NCI-H1092 treated with DMSO at 0.1 percent for 48 hours (cell line): ENCODE measurements around the gene SPRED3.
"Not testable (repeated sequence)": the region's sequence is repeated elsewhere in the genome, so short reads cannot be mapped to it uniquely, and the experiment has no call there.

Experiments
- DNase-seq: peaks from one replicate; lab custom pipeline; 2025; lab: John Stamatoyannopoulos, UW

The SPRED3 gene

DNA sequence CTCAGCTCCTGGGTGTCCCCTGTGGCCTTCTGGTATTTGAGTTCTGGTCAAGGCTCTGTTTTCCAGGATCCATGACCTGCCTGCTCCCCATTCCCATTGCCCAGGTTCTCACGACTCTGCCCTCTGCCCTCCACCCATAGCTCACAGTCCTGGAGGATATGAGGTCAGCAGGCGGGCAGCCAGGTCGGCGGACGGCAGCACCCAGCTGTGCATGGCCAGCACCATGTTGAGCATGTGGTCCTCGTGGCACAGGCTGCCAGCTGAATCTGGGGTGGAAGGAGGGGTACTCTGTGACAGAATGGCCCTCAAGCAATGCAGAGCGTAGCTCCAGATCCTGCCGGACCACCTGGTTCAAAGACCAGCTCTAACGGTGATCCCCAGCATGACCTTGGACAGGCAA, 32.4 kb downstream of the SPRED3 start:
- no peak for DNase-seq

DNA sequence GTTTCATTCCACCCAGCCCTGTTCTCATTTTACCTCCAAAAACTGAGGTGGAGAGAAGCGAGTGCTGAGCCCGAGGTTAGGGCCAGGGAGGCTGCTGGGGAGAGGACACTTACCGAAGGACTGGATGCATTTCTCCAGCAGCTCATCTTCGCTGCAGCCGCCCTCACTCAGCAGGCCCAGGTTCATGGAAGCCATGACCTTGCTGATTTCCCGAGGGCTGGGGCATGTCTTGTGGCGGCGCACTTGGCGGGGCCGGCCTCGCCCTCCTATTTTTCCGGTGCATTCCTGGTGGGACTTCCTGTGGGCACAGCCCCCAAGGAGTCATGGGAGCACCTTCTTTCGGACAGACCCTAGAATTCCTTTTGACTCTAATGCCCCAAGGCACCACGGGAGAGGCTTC, 33.4 kb downstream of the SPRED3 start:
- no peak for DNase-seq

DNA sequence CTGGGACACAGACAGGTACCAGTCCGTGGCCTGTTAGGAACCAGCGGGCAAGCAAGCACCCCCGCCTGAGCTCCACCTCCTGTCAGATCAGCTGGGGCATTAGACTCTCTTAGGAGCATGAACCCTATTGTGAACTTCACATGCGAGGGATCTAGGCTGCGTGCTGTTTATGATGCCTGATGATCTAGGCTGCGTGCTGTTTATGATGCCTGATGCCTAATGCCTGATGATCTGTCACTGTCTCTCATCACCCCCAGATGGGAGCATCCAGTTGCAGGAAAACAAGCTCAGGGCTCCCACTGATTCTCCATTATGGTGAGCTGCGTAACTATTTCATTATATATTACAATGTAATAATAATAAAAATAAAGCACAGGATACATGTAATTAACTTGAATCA, 33.9 kb downstream of the SPRED3 start:
- DNase-seq: no peak

DNA sequence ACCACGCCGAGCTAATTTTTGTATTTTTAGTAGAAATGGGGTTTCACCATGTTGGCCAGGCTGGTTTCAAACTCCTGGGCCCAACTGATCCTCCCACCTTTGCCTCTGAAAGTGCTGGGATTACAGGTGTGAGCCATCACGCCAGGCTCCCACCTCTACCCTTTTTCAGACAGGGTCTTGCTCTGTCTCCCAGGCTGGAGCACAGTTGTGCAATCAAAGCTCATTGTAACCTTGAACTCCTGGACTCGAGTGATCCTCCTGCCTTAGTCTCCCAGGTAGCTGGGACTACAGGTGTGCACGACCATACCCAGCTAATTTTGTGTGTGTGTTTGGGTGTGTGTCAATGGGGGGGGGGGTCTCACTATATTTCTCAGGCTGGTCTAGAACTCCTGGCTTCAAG, 35.8 kb downstream of the SPRED3 start:
- no peak for DNase-seq

DNA sequence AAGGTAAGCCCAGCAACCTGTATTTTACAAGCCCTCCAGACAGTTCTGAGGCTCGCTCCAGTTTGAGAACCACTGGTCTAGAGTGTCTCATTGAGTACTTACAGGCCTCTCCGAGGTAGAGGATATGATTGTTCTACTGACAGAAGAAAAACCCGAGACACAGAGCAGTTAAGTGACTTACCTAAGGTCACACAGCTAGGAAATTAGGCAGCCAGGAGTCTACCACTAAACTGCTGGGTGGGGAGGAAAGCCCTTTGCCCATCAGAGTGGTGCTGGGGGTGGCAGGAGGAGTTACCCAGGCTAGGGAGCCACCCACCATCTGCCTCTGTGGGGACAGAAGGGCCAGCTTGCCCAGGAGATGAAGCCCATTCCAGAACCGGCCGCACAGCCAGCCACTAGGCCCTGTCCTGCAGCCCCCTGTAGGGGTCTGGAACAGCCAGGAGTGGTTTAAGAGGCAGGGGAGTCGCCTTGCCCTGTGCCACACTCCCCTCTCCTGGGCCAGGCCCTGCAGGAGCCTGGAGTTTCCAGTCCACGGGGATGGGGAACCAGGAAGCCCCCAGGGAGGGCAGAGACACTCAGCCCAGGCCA, 36.8 kb downstream of the SPRED3 start:
- DNase-seq: no peak

DNA sequence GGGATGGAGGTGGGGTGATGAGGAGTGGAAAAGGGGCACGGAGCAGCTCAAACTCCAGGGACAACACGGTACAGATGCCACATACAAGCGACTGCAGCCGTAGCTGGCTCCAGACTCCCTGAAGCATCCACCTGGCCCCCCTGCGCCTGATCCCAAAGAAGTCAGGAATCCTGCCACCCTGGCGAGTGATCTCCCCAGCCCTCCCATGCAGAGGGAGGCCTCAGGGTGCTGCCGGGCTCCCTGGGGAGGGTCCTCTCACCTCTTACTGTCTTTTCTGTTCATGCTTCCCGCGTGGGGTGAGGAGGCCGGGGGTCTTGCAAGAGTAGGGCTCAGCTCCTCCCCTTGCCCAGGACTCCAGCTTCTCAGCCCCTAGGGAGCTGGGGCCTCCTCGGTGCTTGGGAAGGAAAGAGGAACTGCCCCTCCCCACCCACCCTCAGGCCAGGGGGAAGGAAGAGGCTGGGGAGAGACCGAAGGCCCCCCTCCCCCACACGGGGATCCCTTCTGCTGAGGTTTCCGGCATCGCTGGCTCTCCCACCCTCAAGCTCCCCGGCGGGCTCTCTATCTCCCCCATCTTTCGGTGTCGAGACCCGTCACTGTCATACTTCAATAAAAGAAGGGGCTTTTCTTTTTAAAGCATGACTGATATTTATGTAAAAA, 37.4 kb downstream of the SPRED3 start, which contains the start of gene RASGRP4:
TSS of gene RASGRP4 (minus strand) at position 410 of the 657 bp plus-strand sequence. CDS start at position 282, 128 bp downstream.
- no peak for DNase-seq

DNA sequence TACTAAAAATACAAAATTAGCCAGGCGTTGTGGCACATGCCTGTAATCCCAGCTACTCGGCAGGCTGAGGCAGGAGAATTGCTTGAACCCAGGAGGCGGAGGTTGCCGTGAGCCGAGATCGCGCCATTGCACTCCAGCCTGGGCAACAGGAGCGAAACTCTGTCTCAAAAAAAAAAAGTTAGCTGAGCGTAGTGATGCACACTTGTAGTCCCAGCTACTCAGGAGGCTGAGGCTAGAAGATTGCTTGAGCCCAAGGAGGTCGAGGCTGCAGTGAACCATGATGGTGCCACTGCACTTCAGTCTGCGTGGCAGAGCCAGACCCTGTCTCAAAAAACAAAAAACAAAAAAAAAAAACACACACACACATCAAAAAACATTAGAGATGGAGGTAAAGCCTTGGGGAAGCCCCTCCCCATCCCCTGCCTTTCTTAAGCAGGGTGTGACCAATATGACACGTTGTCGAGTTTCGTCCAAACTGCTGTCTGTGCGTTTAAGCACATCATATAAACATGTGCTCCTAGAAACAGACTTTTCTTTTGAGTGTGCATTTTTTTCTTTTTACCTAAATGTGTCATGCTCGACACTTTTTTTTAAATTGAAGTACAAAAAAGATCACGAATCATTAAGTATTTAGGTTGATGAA, 38.7 kb downstream of the SPRED3 start:
- DNase-seq: not testable (repeated sequence)

DNA sequence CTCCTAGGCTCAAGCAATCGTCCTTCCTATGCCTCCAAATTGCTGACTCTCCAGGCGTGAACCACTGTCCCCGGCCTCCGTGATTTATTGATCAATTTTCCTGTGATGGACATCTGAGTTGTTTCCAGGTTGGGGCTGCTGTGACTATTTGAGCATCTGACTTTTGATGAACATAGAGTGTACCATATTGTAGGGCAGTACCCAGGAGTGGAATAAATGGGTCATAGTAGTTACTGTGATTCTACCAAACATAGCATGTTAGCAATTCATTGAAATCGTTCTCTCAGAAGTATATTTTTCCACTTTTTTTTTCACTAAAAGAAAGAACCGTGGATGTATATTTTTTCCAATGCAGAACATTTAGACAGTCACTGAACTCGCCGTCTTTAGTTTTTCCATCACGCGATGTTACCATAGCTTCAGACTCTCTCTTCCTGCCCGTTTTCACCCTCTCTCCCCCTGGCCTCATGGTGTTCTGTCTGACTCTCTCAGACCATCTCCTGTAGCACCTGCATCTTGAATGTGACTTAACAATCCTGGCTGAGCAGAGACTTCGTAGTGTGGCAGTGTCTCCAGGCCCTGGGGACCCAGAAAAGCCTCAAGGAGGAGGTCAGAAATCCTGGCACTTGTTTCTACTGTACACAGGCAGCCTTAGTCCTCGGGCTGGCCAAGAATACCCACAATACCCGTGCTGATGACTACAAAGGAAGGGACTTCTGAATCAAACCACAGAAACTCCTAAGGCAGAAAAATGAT, 40.7 kb downstream of the SPRED3 start:
- DNase-seq: no peak

DNA sequence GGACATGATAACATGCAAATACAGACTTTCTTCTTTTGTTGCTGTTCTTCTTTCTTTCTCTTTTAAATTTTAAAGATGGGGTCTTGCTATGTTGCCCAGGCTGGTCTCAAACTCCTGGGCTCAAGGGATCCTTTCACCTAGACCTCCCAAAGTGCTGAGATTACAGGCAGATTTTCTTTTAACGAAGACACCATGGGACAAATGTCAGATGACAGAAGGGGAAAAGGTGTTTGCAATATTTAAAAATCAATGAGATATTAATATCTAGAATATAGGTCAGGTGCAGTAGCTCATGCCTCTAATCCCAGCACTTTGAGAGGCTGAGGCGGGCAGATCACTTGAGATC, 41.3 kb downstream of the SPRED3 start:
- no peak for DNase-seq

DNA sequence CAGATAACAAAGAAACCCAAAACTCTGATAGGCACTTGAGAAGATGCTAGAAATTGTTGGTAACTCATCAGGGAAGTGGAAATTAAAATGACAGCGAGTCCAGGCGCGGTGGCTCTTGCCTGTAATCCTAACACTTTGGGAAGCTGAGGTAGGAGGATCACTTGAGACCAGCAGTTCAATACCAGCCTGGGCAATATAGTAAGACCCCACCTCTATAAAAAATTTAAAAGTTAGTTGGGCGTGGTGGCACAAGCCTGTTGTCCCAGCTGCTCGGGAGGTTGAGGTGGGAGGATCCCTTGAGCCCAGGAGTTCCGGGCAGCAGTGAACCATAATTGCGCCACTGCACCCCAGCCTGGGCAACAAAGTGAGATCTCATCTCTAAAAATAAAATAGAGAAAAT, 42.4 kb downstream of the SPRED3 start:
- no peak for DNase-seq

DNA sequence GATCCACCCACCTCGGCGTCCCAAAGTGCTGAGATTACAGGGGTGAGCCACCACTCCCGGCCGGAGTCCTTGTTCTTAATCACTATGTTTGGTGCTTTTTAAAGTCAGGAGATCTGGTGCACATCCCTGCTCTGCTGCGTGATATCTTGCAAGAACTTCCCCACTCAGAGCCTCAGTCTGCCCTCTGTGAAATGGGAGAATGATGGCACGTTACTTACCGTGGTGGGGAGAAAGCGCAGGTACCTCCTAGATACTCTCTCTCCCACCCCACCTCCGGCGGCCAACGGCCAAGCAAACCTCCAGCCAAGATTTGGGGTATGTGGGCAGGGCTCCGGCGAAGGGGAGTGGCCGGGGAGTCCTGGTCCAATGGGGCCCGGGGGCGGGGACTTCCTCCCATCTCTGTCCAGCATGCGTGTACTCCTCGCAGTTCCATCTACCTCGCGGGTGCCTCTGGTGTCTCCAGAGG, 44.8 kb downstream of the SPRED3 start, which contains the start of gene RYR1:
TSS of gene RYR1 (plus strand) at position 424 of the 466 bp plus-strand sequence. CDS start 139 bp downstream, outside the sequence.
- DNase-seq: no peak

DNA sequence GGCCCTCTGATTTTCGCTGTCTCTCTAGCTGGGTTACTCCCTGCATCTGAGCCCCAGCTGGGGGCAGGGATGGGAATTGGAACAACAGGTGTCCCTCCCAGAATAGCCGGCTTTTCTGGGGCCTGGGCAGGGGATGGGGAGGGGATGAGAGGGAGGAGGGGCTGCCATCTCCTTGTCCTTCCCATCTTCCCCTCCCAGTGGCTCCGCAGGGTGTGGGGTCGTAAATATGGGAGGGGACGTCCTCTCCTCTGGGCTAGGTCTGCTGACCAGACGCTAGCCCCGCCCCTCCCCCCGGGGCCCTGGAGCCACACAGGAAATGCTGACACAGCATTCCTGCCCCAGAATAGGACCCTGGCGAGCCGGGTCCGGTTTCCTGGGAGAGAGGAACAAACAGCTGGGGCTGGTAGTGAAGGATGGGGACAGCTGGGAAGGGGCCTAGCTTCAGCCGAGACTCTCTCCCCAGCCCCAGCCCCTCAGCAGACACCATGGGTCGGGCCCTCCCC, 46.1 kb downstream of the SPRED3 start:
- no peak for DNase-seq

DNA sequence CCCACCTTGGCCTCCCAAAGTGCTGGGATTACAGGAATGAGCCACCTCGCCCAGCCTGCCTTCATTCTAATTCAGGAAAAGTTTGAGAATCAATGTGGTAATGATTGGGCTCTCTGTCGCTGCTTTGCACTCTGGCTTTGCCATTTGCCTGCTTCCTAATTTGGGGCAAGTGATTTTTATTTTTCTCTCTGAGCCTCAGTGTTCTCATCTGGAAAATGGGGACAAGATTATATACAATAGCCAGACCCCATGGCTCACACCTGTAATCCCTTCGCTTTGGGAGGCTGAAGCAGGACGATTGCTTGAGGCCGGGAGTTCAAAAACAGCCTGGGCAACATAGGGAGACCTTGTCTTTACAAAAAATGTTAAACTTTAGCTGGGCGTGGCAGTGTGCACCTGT, 48.8 kb downstream of the SPRED3 start:
- DNase-seq: no peak

DNA sequence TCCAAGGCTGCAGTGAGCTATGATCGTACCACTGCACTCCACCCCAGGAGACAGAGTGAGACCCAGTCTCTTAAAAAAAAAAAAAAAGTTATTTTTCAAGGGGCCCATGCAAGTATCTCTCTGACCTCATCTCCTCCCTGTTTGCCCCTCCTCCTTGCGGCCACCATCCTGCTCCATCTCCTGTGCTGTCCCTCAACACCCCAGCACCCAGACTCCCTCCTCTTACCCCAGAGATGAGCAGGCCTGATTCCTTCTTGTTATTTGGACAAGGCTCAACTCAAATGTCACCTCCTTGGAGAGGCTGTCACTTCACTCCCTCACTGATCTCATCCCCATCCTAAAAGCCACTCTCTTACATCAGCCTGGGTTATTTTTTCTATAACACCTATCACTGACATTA, 49.4 kb downstream of the SPRED3 start:
- DNase-seq: no peak

DNA sequence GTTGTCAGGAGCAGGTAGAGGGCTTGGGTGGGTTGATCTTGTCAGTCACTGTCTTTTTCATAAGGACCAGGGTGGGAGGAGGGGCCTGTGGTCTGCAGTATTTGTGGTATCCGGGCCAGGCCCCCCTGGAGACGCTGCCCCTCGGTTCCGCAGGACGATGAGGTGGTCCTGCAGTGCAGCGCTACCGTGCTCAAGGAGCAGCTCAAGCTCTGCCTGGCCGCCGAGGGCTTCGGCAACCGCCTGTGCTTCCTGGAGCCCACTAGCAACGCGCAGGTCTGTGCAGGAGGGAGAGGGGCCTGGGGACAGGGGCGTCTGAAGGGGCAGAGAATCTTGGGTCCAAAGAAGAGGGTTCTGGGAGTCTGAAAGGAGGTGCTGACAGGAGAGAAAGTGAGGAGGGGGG, 52.1 kb downstream of the SPRED3 start:
- no peak for DNase-seq

DNA sequence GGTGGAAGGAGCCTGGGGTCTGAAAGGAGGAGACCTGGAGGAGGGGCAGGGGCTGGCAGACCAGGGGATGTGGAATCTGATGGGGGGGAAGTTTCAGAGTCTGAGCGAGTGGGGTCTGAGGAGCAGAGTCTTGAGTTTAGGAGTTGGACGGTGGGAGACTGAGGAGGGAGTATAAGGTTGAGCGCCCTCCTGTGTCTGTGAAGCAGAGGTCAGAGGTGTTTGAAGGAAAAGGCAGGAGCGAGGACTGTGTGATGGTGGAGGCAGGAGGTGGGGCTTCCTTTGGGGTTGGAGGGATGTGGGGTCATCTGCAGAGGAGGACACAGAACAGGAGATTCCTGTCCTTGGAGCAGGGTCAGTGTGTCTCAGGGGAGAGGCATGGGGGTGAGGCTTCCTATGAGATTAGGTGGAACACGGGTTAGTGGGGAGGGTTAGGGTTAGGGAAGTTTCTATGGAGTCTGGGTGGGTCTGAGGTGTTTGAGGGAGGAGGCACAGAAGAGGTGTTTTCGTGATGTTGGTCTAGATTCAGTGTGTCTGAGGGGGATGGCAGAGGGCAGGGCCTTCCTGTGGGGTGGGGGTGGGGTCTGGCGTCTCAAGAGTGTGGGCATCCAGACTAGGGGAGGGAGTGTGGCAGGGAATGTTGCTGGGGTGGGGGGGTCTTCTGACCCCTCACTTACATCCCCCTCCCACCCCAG, 53.3 kb downstream of the SPRED3 start:
- no peak for DNase-seq

DNA sequence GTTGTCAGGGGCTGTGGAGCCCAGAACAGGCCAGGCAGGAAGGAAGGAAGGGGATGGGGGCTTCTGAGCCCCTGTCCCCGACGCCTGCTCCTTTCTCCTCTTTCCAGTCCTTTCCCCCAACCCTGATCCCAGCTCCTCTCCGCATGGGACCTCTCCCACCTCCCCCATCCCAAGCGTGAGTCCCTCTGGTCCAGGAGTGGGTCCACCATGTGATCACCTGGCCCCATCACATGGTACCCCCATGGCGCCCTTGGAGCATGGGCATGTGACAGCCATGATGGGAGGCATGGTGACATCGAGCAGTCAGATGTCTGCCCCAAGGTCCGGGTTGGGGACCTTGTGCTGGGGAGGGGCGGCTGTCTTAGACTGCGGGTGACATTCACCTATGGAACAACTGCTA, 54.2 kb downstream of the SPRED3 start:
- no peak for DNase-seq

DNA sequence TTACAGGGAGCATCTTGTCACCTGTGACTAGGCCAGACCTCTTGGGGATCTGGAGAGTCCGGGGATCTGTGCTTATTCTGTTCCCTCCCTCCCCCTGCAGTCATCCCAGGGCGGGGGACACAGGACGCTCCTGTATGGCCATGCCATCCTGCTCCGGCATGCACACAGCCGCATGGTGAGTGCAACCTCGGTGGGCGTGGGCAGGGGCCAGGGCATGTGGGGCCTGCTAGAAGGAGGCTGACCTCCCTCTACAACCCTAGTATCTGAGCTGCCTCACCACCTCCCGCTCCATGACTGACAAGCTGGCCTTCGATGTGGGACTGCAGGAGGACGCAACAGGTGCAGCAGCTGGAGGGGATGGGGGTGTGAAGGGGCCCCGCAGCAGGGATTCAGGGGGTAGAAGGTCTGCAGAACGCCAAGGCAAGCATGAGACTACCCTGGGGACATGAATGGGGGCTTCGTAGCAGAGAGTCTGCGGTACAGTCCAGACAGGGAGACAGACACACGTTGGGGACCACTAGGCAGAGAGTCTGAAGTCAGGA, 55.0 kb downstream of the SPRED3 start:
- DNase-seq: no peak

DNA sequence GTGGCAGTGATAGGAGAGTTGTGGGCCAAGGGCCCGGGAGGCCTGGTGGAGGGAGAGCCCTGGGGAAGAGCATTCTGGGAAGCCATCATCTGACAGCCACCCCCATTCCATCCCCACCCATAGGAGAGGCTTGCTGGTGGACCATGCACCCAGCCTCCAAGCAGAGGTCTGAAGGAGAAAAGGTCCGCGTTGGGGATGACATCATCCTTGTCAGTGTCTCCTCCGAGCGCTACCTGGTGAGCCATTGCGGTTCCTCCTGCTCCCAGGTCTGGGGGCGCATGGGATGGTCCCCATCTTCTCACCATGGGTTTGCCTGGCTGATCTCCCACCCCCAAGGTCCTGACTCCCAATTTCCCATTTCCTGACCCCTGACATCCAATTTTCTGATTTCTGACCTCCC, 55.5 kb downstream of the SPRED3 start:
- DNase-seq: no peak

DNA sequence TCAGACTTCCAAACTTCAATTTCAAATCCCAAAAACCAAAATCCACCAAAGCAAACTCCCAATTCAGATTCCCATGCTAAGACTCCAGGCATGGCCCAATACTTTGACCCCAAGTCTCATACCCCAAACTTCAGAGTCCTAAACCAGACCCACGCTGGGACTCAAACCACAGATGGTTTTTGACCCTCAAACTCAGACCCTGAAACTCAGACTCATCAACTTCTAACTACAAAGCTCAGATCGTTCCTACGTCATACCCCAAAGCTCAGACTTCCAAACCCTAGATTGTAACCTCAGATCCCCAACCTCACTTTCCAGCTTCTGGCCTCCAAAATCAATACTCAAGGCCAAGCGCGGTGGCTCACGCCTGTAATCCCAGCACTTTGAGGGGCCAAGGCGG, 56.9 kb downstream of the SPRED3 start:
- DNase-seq: no peak

DNA sequence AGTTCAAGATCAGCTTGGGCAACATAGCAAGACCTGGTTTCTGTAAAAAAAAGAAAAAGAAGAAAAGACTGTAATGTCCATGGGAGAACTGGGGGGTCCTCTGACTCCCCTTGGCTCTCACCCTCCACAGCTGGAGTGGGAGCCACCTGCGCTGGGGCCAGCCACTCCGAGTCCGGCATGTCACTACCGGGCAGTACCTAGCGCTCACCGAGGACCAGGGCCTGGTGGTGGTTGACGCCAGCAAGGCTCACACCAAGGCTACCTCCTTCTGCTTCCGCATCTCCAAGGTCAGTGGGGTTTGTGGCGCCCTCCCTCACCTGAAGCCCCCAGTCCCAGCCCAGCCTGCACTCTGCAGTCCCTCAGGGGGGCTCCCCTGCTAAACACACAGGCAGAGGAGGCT, 59.7 kb downstream of the SPRED3 start:
- no peak for DNase-seq
